ENCODE measurements around the gene GABPB1.

Gene GABPB1

DNA sequence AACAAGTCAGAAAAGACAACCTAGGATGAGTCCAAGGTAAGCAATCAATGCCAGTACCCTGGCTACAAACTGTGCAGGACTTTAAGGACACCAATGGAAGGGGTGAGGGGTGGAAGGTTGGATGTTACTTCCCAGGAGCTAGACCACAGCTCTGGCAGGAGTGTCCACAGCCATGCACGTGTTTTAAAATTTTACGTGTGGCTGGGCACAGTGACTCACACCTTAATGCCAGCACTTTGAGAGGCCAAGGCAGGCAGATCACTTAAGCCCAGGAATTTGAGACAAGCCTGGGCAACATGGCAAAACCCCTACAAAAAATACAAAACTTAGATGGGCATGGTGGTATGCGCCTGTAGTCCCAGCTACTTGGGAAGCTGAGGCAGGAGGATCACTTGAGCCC, 74.7 kb downstream of the GABPB1 start:
- DNase-seq: no peak

DNA sequence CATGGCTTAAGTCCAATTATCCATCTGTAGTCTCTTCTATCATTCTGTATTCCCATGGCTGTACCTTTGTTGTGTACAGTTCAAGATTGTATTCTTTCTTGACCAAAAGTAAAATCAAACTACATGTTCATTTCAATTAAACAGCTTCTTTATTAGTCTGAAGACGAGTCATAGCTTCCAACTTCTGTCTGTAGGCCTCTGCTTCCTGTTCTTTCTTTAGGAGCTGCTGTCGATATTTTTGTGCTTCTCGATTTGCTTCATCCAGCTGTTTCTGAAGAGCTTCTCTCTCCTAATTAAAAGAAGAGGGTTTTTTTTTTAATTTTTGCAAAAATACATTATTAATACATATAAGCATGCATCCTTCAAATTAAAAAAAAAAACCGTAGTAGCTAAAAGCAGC, 76.5 kb downstream of the GABPB1 start:
- no peak for DNase-seq

GRCh38 chr15:50277370-50277769, 77.6 kb downstream of the GABPB1 start:
- DNase-seq: no peak

GRCh38 chr15:50275908-50276307, 79.1 kb downstream of the GABPB1 start:
- DNase-seq: no peak

GRCh38 chr15:50275091-50275490, 79.9 kb downstream of the GABPB1 start:
- no peak for DNase-seq

DNA sequence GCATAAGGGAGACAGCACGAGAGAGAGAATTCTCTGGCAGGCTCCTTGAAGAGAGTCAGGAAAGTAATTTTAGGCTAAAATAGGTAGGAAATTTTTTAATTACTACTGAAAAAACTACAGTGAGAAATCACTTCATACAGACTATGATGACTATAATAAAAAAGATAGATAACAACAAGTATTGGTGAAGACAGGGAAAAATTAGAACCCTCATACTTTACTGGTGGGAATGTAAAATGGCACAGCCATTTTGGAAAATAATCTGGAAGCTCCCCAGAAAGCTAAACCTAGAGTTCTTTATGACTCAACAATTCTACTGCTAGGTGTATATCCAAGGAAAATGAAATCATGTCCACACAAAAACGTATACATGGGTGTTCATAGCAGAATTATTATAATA, 87.4 kb downstream of the GABPB1 start:
- no peak for DNase-seq

DNA sequence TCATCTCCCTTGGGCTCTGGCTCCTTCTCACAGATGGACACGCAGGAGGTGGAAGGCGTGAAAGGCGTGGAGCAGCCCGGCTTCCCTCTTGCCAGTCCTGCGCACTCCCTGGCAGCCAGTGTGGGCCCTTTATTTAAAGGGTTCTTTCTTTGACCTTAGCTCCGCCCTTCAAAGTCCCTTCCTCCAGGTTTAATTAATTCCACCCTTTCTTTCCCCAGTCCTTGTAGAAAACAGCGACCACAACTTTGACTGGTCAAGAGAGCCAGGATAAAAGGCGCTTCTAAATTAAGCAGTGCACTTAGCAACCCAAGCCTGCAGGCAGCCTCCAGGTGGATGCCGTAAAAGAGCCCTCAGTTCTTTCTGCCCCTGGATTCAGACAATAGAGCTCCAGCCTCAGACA, 89.4 kb downstream of the GABPB1 start, which contains the start of gene HDC:
Gene HDC (minus strand): TSS at position 107 of the 400 bp plus-strand sequence. CDS start 103 bp downstream, at position 4.
- no peak for DNase-seq

DNA sequence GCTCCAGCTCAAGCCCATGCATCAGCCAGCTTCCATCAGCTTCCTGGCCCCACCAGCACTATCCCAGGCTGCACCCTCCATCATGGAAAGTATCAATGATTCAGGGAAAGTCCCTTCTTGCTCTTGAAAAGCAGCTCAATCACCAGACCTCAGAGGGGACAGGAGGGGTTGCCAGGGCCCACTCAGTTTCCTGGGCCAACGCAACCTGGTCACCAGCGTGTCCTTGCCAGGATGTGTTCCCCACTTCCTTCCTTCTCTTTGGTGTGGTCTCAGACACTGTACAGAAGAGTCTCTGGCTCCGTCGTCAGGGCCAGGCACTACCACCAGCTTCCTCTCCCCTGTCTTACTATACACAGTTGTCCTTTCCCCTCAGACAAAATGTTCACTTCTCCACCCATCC, 92.5 kb downstream of the GABPB1 start:
- DNase-seq: no peak

GRCh38 chr15:50261981-50262380, 93.0 kb downstream of the GABPB1 start:
- no peak for DNase-seq

- no peak for DNase-seq
Measured at GRCh38 chr15:50260969-50261496, 94.0 kb downstream of the GABPB1 start.

- DNase-seq: no peak
Measured at GRCh38 chr15:50259276-50259675, 95.7 kb downstream of the GABPB1 start.

GRCh38 chr15:50257924-50258323, 97.1 kb downstream of the GABPB1 start:
- DNase-seq: no peak

- no peak for DNase-seq
Measured at GRCh38 chr15:50257332-50257731, 97.7 kb downstream of the GABPB1 start.

DNA sequence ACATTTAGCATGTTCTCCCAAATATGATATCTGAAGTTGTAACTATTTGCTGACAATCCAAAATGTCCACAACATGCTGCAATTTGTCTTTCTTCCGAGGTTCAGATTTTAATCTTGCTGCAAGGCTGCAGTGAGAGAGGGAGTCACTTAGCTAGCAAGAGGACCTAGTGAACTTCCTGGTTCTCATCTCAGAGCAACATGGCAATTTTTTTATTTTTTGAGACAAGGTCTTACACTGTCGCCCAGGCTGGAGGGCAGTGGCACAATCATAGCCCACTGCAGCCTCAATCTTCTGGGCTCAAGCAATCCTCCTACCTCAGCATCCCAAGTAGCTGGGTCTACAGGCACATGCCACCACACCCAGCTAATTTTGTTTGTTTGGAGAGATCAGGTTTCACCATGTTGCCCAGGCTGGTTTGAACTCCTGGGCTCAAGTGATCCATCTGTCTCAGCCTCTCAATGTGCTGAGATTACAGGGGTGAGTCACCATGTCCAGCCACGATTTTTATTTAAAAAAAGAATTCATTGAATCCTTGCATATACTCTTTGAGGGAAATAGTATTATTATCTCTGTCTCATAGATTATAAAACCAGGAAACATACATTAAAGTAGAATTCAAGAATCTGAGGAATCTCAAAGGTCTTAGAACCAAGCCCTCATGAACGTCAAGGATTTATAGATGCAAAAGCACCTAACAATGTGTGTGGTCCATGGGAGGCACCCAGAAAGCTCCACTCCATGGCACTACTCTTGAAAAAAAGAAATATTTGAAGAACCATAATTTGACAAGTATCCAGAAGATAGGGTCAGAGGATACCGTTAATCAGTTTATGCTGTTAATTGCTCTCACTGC, 98.6 kb downstream of the GABPB1 start:
- no peak for DNase-seq

- DNase-seq: no peak
Measured at GRCh38 chr15:50252556-50252955, 102.4 kb downstream of the GABPB1 start.

DNA sequence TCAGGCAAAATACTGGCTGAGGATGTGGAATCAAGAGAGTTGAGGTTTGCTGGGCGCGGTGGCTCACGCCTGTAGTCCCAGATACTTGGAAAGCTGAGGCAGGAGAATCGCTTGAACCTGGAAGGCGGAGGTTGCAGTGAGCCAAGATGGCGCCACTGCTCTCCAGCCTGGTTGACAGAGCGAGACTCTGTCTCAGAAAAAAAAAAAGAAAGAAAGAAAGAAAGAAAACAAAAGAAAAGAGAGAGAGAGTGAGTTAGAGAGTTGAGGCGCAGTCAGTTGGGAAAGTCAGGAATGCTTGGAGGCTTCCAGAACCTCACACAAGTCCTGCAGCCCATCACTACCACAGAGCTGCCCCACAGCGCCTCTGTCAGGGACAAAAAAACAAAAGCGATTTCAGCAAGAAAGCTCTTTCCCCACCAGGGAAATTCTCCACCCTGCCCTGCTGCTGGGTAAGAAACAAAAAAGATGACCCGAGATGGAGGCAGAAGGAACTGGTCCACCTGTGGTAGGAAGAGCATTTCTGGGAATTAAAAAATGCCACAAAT, 103.3 kb downstream of the GABPB1 start:
- no peak for DNase-seq

GRCh38 chr15:50250760-50251394, 104.1 kb downstream of the GABPB1 start:
- DNase-seq: no peak

- DNase-seq: no peak
Measured at GRCh38 chr15:50249704-50250103, 105.3 kb downstream of the GABPB1 start.

DNA sequence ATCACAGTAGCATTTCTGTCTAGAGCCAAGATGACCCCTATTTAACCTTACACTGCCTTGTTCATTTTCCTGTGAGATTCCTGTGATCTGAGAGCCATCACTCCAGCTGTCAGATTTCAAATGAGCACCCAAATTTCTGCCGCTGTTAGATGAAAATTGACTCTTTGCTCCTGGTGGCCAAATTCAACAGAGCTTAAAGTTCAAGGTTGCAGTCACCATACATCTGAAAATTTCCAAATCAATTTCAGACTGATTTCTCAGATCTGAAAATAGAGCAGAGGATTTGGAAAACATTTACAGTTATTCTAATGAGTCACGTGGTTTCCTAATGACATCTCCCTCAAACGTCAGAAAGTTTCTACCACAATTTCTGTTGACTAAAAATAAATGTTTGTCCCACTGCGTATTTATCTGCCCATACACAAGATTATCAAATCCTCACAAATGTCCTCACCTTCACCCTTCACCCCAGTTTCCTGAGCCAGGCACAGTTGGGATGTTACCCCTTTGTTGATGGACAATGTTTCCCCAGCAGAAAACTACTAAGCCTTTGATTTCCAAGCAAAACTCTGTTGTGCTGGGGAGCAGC, 105.9 kb downstream of the GABPB1 start:
- no peak for DNase-seq

DNA sequence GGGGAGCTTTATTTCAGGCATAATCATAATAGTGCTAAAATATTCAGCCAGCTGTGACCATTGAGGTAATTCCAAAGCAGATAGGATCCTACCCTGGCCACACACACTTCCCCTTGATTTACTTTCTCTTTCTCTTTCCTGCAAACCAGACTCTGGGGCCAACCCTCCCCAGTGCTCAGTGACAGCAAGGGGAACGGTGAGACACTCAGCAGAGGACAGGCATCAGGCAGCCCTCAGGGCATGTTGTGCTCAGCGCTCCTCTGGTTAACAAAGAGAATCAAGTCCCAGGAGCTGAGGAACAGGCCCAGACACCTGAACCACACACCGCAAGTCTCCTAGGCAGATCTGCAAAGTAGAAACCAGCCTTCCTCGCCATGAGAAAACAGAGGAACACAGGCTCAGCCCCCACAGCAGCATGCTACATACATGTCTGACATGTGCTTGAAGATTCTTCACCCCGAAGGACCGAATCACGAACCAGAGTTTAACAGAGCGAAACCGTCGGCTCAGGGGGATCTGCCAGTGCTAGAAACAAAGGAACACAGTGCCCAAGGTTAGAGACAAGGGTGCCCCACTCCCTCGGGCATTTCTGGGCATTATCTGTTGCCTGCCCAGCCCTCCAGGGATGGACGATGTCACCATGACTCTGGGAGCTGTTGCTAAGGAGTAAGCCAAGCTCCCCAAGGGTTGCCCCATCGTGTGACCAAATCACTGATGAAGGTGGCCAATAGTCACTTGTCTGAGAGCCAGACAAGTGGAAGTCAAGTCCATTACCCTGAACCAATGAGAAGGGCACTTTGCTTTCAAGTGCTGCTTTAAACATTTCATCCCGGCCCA, 107.0 kb downstream of the GABPB1 start:
- no peak for DNase-seq

DNA sequence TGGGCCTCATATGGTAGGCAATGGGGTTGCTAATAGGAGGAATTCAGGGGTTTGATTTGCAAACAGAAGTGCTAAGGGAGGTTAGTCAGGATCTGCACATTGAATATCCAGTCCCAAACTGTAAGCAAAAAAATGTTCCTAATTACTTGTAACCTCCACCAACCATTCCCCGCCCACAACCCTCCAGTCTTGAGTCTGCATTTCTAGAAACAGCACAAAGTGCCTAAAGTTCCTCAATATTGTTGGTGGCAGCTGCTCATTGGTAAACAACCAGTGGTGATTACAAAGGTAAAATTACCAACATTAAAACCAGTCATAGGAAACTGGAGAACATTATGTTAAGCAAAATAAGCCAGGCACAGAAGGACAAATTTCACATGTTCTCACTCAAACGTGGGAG, 108.4 kb downstream of the GABPB1 start:
- no peak for DNase-seq

Measured in amygdala (tissue), 56 donors.